Fibroblast of villous mesenchyme (primary cell): ENCODE data around the gene CAPS. TPM values are rescaled to one million over a fixed set of nuclear protein-coding genes. Genes with fewer than 3 reads are reported as not detected.
A peak's percentile ranks its signal among the peaks of the same experiment; 100 is the strongest.
"Not testable (repeated sequence)": the region's sequence is repeated elsewhere in the genome, so short reads cannot be mapped to it uniquely, and the experiment has no call there.

Source experiments
- DNase-seq: peaks from one replicate; pipeline ENCODE4 v3.0.0-alpha.2; 2010; ENCODE audit warnings: low read depth
- H3K4me3 ChIP-seq: 2 replicates; pipeline ENCODE4 v1.5.1; 2011; ENCODE audit warnings: low read depth, mild to moderate bottlenecking, low read length
- CTCF ChIP-seq: IDR thresholded peaks from 2 replicates; pipeline ENCODE4 v1.5.1; 2012; ENCODE audit warnings: low read depth, mild to moderate bottlenecking, low read length; ENCODE audit not compliant: insufficient read depth
- total RNA-seq: library from RNA; depleted of rRNA; stranded (reverse); fragments of >200 nt; gene quantifications from 2 replicates; pipeline ENCODE4 v1.2.3, GENCODE V29; 2012

CAPS gene
- total RNA-seq, 1 donor: 1.7 TPM

- H3K4me3 ChIP-seq: no peak overlapping the region
- no peak for TF ChIP-seq CTCF
- no peak for DNase-seq
Measured at GRCh38 chr19:5960005-5961001, 46.2 kb downstream of the CAPS start.

GRCh38 chr19:5961641-5961968 lies 47.6 kb downstream of the CAPS start:
- DNase-seq, H3K4me3 ChIP-seq: not testable (repeated sequence)

- peak; percentile 86 for DNase-seq
- no peak overlapping the region for H3K4me3 ChIP-seq
- no peak for TF ChIP-seq CTCF
Measured at GRCh38 chr19:5961969-5962945, 48.2 kb downstream of the CAPS start.

GRCh38 chr19:5963259-5963658 lies 49.2 kb downstream of the CAPS start:
- not testable (repeated sequence) for H3K4me3 ChIP-seq, DNase-seq

GRCh38 chr19:5963855-5964254 lies 49.8 kb downstream of the CAPS start:
- no peak for DNase-seq
- H3K4me3 ChIP-seq: no peak overlapping the region
- TF ChIP-seq CTCF: no peak

GRCh38 chr19:5964816-5965565 lies 50.9 kb downstream of the CAPS start:
- H3K4me3 ChIP-seq: no peak overlapping the region
- no peak for TF ChIP-seq CTCF
- DNase-seq: no peak

Other genes starting within 250 kb of the CAPS start
- 21.2 and 31.9 TPM in 2 replicates for gene MICOS13, start 233.7 kb upstream of the CAPS start, total RNA-seq
- 6.5 and 9.0 TPM in 2 replicates for gene HSD11B1L, start 233.2 kb upstream of the CAPS start, total RNA-seq
- gene RPL36, start 224.0 kb upstream of the CAPS start, total RNA-seq: 257 and 261 TPM in 2 replicates
- gene LONP1, start 194.1 kb upstream of the CAPS start, total RNA-seq: 65.2 and 116 TPM in 2 replicates
- not detected in 2 replicates for gene CATSPERD, start 193.6 kb upstream of the CAPS start, total RNA-seq
- under 0.01 and 0.32 TPM in 2 replicates for gene PRR22, start 129.5 kb upstream of the CAPS start, total RNA-seq
- 15.8 and 19.9 TPM in 2 replicates for gene DUS3L, start 123.1 kb upstream of the CAPS start, total RNA-seq
- 0.32 TPM in 1 of 2 replicates, not detected in the other for gene NRTN, start 109.2 kb upstream of the CAPS start, total RNA-seq
- not detected in 2 replicates for gene FUT6, start 74.6 kb upstream of the CAPS start, total RNA-seq
- under 0.01 TPM in 1 of 2 replicates, not detected in the other for gene FUT3, start 62.8 kb upstream of the CAPS start, total RNA-seq
- gene FUT5, start 43.7 kb upstream of the CAPS start, total RNA-seq: not detected in 2 replicates
- gene NDUFA11, start 10.5 kb upstream of the CAPS start, total RNA-seq: 257 and 321 TPM in 2 replicates
- gene VMAC, start 9.4 kb upstream of the CAPS start, total RNA-seq: 5.2 and 6.8 TPM in 2 replicates
- gene RANBP3, start 63.9 kb downstream of the CAPS start, total RNA-seq: 45.8 and 47.4 TPM in 2 replicates
- gene RFX2, start 196.2 kb downstream of the CAPS start, total RNA-seq: 4.5 and 6.5 TPM in 2 replicates
- gene ACSBG2, start 221.4 kb downstream of the CAPS start, total RNA-seq: not detected in 2 replicates